NCI-H146 treated with DMSO at 0.1 percent for 48 hours (cell line): Measurements from ENCODE around the gene CALML6.
A peak's percentile ranks its signal among the peaks of the same experiment; 100 is the strongest.

Experiments
- DNase-seq: peaks from one replicate; lab custom pipeline; 2025; ENCODE audit not compliant: unreplicated experiment; lab: John Stamatoyannopoulos, UW

CALML6 gene

DNA sequence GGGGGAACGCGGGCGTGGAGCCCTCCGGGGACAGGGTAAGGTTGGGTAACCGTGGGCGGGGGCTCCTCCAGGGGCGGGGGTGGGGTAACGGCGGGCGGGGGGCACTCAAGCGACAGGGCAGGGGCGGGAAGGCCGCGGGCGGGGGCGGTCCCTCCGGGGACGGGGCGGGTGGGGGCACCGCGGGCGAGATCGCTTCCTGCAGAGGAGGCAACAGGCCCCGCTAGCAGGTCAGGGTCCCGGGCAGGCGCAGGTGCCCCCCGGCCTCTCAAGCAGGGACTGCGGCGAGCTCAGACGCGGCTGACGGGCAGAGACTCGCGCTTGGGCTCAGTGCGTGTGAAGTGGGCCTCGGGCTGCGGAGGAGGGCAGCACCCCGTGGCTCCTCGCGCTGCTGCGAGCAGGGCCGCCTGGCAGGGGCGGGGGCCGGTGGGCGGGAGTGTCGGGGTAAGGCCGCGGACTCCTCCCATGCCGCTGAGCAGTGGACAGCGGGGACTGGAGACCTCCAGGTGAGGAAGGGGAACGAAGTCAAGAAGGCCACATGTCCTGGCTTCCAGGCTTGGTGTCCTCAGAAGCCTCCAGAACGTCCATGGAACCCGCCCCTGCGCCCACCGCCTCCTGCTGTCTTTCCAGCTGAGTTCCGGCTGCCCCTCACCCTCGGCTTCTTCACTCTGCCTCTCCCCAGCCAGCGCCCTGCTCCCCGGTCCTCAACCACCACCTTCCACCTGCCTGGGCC lies 23.5 kb upstream of the CALML6 start:
- DNase-seq = peak; percentile 35

- no peak for DNase-seq
These were observed 22.8 kb upstream of the CALML6 start for GRCh38 chr1:1892079-1892762.

- DNase-seq = no peak
These were observed 22.3 kb upstream of the CALML6 start for GRCh38 chr1:1892763-1893120.

GRCh38 chr1:1893291-1893985 lies 21.6 kb upstream of the CALML6 start:
- DNase-seq = no peak

- DNase-seq = no peak
These were observed 21.1 kb upstream of the CALML6 start for GRCh38 chr1:1893997-1894353.

DNA sequence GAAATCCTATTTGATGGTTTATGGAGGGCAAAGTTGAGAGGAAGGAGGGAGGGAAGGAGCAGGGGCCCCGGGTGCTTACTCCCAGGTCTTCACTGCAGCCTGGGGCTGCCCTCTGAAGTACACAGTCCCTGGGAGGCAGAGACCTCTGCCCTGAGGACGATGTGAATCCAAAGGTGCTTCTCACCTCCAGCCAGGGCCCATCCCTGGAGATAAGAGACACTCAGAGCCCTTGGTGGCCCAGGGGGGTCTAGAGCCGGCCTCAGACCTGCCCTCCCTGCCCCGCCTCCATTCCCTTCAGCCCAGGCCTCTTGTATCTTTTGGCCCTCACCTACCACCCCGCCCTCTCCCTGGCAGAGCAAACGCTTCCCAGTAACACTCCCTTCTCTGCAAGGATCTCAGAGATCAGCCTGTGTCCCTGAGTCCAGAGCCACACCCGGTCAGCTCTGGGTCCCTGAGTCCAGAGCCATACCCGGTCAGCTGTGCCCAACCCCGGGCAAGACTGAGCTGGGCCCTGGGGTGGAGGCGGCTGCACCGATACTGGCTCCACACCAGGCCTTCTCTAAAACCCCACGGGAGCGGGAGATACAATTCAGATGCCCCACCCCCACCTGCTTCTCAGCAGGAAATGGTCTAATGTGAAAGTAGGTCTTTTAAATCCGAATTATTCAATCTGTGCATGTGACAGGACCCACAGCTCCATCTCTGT lies 20.6 kb upstream of the CALML6 start:
- no peak for DNase-seq

GRCh38 chr1:1895060-1895418 lies 20.0 kb upstream of the CALML6 start:
- no peak for DNase-seq

GRCh38 chr1:1895456-1896336 lies 19.4 kb upstream of the CALML6 start:
- DNase-seq = no peak

DNA sequence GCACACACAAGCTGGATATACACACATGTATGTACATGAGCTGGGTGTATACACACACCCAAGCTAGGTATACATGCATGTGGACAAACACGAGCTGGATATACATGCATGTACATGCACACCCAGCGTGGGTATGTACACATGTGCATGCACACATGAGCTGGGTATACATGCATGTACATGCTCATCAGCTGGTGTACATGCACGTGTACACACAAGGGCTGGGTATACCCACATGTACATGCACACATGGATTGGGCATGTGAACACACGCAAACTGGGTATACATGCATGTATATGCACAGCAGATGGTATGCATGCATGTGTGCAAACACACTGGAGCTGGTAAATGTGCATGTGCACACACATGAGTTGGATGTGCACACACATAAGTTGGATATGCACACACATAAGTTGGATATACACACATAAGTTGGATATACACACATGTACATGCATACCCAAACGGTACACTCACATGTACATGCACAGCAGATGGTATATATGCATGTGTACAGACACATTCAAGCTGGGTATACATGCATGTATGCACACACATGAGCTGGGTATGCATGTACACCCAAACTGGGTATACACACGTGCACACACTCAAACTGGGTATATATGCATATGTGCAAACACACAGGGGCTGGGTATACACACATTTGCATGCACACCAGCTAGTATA lies 16.7 kb upstream of the CALML6 start:
- DNase-seq = no peak

DNA sequence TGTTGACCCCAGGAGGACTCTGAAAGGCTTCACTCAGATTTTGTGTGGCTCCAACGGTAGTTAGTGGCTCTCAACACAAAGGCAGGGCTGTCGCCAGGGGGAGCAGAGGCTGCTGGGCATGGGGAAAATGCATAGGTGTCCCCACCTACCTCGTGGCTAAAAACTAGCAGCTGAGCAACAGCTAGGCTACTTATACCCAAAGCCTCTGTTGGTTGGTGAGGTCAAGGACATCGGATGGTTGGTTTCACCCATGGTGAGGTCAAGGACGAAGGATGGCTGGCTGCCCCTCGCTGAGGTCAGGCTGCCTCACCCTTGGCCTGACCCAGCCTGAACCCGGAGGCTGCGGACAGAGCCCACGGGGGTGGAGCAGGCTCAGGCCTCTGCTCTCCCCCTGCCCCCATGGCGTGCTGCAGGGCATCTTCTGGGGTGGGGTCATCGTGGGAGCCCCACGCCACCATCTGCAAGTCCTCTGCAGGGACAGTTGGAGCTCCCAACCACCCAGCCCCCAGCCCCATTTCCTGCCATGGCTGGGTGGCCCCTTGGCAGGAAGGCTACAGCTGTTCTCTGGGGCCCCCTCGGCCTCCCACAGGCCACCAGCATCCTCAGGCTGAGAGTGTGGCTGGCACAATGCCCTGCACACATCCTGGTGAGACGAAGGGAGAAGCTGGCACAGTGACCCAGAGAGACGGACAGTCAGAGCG lies 15.6 kb upstream of the CALML6 start:
- no peak for DNase-seq

DNA sequence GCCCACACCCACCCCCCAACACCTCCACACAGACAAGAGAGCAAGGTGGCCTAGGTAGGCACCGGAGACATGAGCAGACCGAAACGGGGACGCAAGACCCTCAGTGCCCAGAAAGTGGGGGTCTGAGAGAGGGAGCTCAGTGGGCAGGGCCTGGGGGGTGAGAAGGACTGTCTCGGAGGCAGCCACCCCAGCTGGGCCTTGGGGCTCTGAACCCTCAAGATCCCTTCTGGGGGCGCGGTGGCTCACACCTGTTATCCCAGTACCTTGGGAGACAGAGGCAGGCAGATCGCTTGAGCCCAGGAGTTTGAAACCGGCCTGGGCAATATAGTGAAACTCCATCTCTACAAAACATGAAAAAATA lies 15.1 kb upstream of the CALML6 start:
- no peak for DNase-seq

- DNase-seq = no peak
These were observed 14.0 kb upstream of the CALML6 start for GRCh38 chr1:1900883-1901640.

DNA sequence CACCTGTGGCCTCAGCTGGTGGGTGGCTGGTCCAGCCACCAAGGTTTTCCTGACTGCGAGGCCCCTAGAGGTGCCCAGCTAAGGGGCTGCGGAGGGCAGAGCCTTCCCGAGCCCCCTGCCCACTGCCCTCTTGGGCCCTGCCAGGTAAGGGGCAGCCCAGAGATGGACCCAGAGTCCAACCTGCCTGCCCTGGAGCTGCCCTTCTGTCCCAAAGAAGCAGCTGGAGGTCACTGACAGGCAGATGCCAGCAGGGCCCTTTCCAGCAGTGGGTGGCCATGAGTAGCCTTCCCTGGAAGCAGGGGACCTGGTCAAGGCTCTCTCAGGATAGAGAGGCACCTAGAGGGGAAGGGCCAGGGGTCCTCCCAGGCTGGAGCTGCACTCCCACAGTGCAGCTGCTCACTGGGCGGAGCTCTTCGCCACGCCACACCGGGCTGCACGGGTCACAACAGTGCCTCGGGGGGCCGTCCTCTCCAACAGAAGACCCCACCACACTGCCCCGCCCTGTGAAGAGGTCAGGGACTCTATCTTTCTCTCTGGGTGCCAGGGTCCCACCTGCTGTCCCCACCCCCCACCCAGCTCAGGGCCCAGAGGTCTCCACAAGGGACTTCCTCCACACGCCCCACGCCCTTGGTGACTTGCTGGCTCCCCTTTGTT lies 13.3 kb upstream of the CALML6 start:
- DNase-seq = no peak

GRCh38 chr1:1903224-1903623 lies 11.8 kb upstream of the CALML6 start:
- no peak for DNase-seq

- peak; percentile 58 for DNase-seq
These were observed 8.6 kb upstream of the CALML6 start for GRCh38 chr1:1906185-1907097.

GRCh38 chr1:1907098-1907736 lies 7.8 kb upstream of the CALML6 start:
- DNase-seq = no peak

DNA sequence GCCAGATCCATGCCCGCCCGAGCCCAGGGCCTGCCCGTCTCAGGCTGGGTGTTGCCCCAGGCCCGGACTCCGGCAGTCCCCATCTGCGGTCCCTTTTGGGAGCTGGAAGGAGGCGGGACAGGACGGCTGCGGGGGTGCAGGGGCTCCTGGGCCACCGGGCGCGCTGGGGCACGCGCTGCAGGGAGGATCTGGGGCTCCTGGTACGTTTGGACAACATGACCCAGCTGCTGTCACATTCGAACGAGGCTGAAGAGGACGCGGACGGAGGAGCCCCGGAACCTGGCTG lies 6.6 kb upstream of the CALML6 start:
- no peak for DNase-seq
